ENCODE data around the gene CPNE5. TPM values are rescaled to one million over a fixed set of nuclear protein-coding genes. Genes with fewer than 3 reads are reported as not detected.

The CPNE5 gene
- total and polyA plus RNA-seq, 2 of the 4 experiments (the other 2 are of a cell fraction) = 0.07 TPM; not detected in 1

DNA sequence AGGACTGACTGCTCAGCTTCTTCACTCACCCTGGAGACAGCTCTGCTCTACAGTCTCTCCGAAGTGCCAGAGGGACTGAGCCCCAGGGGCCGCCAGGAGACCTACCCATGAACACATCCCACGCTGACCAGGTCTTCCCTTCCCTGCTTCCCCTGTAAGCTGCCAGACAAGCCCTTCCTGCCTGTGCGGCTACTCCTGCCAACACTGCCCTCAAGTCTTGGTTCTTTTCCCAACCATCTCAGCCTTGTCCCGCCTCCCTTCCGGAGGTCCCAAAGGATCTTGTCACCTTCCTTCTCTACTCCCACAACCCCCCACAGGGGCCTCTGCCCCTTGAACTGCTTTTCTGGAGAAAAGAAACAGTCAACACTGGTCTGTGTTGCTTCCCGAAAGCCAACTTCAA, 15.0 kb downstream of the CPNE5 start:
- TF ChIP-seq SMC3 (IDR thresholded peaks at IDR 0.05; ENCODE audit: low read depth, low read length) (no peak), POLR2A (IDR thresholded peaks at IDR 0.05; ENCODE audit: low read depth, low read length) (no peak), CHD1 (IDR thresholded peaks at IDR 0.05; ENCODE audit: low read depth, low read length) (no peak), RCOR1 (IDR thresholded peaks at IDR 0.05; ENCODE audit: insufficient replicate concordance, low read length) (no peak), USF2 (IDR thresholded peaks at IDR 0.05; ENCODE audit: low read depth, low read length) (no peak), BHLHE40 (IDR thresholded peaks at IDR 0.05; ENCODE audit: low read depth, low read length) (no peak), CEBPB (IDR thresholded peaks at IDR 0.05; ENCODE audit: low read depth, low read length) (no peak), NFE2L2 (IDR thresholded peaks at IDR 0.05; ENCODE audit: low read depth, low read length) (no peak)
- TF ChIP-seq, protein P1, sequence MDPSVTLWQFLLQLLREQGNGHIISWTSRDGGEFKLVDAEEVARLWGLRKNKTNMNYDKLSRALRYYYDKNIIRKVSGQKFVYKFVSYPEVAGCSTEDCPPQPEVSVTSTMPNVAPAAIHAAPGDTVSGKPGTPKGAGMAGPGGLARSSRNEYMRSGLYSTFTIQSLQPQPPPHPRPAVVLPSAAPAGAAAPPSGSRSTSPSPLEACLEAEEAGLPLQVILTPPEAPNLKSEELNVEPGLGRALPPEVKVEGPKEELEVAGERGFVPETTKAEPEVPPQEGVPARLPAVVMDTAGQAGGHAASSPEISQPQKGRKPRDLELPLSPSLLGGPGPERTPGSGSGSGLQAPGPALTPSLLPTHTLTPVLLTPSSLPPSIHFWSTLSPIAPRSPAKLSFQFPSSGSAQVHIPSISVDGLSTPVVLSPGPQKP (IDR thresholded peaks at IDR 0.05; ENCODE audit: borderline replicate concordance, low read depth, low read length) = no peak
- TF ChIP-seq, protein P2, sequence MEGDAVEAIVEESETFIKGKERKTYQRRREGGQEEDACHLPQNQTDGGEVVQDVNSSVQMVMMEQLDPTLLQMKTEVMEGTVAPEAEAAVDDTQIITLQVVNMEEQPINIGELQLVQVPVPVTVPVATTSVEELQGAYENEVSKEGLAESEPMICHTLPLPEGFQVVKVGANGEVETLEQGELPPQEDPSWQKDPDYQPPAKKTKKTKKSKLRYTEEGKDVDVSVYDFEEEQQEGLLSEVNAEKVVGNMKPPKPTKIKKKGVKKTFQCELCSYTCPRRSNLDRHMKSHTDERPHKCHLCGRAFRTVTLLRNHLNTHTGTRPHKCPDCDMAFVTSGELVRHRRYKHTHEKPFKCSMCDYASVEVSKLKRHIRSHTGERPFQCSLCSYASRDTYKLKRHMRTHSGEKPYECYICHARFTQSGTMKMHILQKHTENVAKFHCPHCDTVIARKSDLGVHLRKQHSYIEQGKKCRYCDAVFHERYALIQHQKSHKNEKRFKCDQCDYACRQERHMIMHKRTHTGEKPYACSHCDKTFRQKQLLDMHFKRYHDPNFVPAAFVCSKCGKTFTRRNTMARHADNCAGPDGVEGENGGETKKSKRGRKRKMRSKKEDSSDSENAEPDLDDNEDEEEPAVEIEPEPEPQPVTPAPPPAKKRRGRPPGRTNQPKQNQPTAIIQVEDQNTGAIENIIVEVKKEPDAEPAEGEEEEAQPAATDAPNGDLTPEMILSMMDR (conservative IDR thresholded peaks at IDR 0.05; ENCODE audit: low read depth, low read length) = no peak
- no peak overlapping the region for H4K8ac ChIP-seq (ENCODE audit: low read depth in 2 of 2, low read length in 2 of 2)
- no peak overlapping the region for H3K4ac ChIP-seq (ENCODE audit: low read depth, low read length)
- H4K5ac ChIP-seq (ENCODE audit: low read depth, low read length) = no peak overlapping the region
- no peak overlapping the region for H3K18ac ChIP-seq (ENCODE audit: low read depth, low read length)
- no peak overlapping the region for H2BK15ac ChIP-seq (ENCODE audit: low read depth, low read length)
- no peaks in the 10 kb centered on the region for H4K20me1 ChIP-seq (ENCODE audit: insufficient read depth, low read length)
- in situ Hi-C loops (cut with MboI; ENCODE audit: low sequenced_read_pairs) = no loop called here
- H2AK5ac ChIP-seq (ENCODE audit: low read depth, low read length) = no peak overlapping the region
- H2BK5ac ChIP-seq (ENCODE audit: low read depth, low read length, poor library complexity, severe bottlenecking) = no peak overlapping the region
- ATAC-seq (ENCODE audit: low read depth) (no peak), DNase-seq (no peak)
- ChIA-PET CTCF (no interaction called here), POLR2A (ENCODE audit: unreplicated experiment) (no interaction called here)
- BruUV-seq (replicated peaks) = no TSS peak
- H4K91ac ChIP-seq (ENCODE audit: insufficient read depth, low read depth, low read length) = no peak overlapping the region
- H3K4me1 ChIP-seq (ENCODE audit: control insufficient read depth, insufficient read depth, low read length) = peaks cover 9% of the 10 kb centered on the region
- peak overlapping the region; percentile 35 for H2AFZ ChIP-seq (replicated peaks; ENCODE audit: low read length, poor library complexity)
- H3K9me1 ChIP-seq (ENCODE audit: insufficient read depth, low read length) = peaks cover 5% of the 10 kb centered on the region; the same call in 1 of the 2 replicates
- no peaks in the 10 kb centered on the region for H3K36me3 ChIP-seq (ENCODE audit: control insufficient read depth, insufficient read depth, low read length)
- no peak overlapping the region for H3K9ac ChIP-seq (ENCODE audit: low read depth, low read length)
- H3K27ac ChIP-seq (ENCODE audit: insufficient read depth, low read length) = no peak overlapping the region
- H3K9me3 ChIP-seq (ENCODE audit: control insufficient read depth, insufficient read depth, low read length) = no peaks in the 10 kb centered on the region
- no peak overlapping the region for H3K4me2 ChIP-seq (ENCODE audit: low read depth, low read length)
- no peak overlapping the region for H2BK120ac ChIP-seq (ENCODE audit: low read depth, low read length)
- dilution Hi-C loops (cut with HindIII; ENCODE audit: low sequenced_read_pairs, unreplicated experiment) = no loop called here
- H3K14ac ChIP-seq (replicated peaks; ENCODE audit: low read depth, low read length) = no peak overlapping the region
- H2BK20ac ChIP-seq (ENCODE audit: low read depth, low read length) = no peak overlapping the region
- intact Hi-C loops (cut with micrococcal nuclease) = no loop called here
- H3K23ac ChIP-seq (ENCODE audit: low read depth, low read length) = no peak overlapping the region
- WGBS, 2 experiments (ENCODE audit: extremely low coverage in 2 of 2, insufficient read length in 1 of 2) = 100% methylated on average over 2 of the region's 7 CpGs; no CpG with 5 or more reads in 1 of the 2 experiments
- H3K27me3 ChIP-seq (ENCODE audit: control insufficient read depth, insufficient read depth, low read length) = peaks cover 3% of the 10 kb centered on the region; the same call in 1 of the 2 replicates
- H3K4me3 ChIP-seq (ENCODE audit: insufficient read depth, low read depth, low read length) = no peak overlapping the region
- no peak overlapping the region for H2AK9ac ChIP-seq (replicated peaks; ENCODE audit: low read depth, low read length, poor library complexity)
- H3K79me1 ChIP-seq (ENCODE audit: low read depth in 1 of 2, low read length in 2 of 2) = no peaks in the 10 kb centered on the region
- no peak overlapping the region for H3K56ac ChIP-seq (ENCODE audit: extremely low read depth, insufficient read depth, low read length)
